Colon (tissue), 2 donors: ENCODE measurements around the gene JCHAIN.

Source experiments
- FAIRE-seq: peaks from 2 replicates; lab custom pipeline; 2012; peaks lifted over from hg19 to GRCh38; lab: Jason Lieb, UNC
- donor health status: control.
- donor health status: control.

Gene JCHAIN

DNA sequence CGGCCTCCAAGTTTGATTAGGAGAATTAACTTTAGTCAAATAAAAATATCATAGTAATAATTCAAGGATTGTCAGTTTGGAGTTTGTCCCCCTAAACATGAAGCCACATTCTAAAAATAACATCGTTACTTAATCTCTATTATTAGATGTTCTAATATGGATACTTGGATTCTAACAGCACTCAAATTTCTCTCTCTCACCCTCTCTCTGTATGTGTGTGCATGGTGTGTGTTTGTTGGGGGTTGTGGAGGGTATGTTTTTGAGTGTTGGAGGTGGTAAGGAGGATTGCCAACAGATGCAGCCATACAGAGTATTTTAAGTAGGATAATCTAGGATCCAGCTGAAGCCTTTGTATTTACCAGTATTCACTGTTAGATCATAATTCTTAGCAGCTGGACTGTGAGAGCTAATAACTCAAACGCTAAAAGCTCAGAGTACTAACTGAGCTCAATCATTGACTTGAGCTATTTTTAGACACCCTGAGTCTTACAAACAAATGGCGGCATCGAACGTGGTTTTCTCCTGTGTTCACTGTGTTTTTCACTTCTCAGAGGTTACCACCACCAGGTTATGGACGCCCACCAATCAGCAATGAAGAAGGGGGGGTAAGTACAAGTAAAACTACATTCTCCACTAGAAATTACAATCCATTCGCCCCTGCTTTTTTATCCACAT lies 28.9 kb downstream of the JCHAIN start:
- no peak for FAIRE-seq

DNA sequence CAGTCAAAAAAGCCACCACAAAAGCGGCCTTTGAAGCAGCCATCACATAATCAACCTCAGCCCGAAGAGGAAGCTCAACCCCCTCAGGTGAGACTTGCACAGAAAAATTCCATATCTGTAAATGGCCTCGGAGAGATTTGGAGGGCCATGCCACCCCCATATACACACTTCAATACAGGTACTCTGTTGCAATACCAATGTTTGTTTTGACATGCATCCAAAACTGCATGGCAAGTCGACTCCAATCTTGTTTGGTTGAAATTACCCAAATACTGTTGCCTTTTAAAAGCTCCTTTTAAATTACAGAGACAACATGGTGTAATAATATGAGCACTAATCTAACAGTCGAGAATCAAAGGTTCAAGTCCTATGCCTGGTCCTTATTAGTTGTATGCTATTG lies 31.8 kb downstream of the JCHAIN start:
- FAIRE-seq, result no peak

DNA sequence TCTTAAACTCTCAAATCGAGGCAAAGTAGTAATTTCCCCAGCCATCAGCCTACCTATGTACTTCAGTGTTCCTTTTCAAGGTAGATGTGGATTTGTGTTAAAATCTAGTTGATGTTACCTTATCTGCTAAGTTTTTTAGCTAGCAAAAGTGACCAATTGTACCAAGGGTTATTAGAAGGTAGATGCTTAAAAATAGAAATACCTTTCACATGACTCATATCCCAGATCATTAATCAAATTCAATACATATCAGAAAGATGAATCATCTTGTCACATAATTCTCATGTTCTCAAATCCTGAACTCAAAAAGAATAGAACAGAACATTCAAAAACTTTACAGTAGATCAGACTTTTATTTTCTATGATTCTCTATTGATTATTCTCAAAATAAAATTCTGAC lies 34.3 kb downstream of the JCHAIN start:
- FAIRE-seq, result no peak

DNA sequence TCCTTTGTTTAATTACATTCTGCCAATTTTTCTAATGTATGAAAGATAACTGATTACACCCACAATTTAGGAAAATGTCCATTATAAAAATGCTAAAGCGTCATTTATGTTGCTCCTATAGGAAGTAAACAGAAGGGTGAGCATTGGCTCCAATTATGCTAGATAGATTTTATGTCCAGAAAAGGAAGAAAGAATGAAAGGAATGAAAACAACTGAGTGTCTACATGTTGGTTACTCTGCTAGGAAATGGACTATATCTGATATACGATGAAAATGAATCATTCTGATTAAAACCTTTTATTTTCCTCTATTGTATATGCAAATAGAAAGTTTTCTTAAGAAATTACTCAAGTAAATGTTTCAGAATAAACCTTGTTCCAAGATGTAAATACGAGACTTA lies 36.1 kb downstream of the JCHAIN start:
- no peak for FAIRE-seq

DNA sequence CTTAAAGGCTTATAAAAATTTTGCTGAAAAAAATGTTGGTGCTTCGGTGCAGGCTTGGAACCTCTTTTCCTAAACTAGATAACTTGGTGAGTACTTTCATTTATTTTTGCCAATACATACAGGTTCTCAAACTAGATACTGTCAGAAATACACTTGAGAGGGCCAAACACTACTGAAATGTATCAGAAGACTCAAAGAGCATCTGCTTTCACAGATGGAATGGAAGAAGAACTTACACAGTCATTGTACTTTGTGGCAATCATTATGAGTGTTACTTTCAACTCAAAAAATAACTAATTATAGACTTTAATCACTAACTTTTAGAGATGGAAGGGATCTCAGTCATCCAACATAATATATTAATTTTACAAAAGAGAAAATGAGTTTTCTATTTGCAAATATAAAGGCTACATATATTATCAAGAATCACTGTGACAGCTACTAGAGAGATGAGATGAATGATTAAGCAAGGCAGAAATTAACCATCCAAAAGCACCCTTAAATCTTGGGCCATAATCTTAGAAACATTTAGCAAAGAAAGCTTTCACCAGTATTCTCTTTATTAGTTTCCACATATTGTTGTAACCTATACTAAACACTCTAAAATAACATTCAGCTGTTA lies 36.7 kb downstream of the JCHAIN start:
- FAIRE-seq, result no peak

DNA sequence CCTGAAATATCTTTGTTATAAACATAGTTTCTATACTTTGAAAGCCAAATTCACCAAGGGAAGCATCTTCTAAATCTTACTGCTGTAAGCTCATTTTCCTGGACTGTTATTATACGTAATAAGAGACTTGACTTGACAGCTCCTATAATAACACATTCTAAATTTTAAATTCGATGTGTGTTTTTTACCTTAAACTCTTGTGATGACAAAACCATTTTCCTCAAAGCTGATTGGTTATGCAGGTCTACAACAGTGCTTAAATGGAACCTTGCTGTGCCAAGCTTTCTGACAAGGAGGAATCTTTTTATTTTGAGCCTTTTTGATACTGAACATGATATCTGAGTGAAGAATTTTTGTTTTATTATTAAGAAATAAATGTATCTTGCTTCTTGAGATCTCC lies 37.9 kb downstream of the JCHAIN start, which contains the start of gene ENAM:
Gene ENAM, plus strand, starts transcription at position 301 of the 400 bp plus-strand sequence. CDS start 757 bp downstream, outside the sequence.
- FAIRE-seq, result no peak

DNA sequence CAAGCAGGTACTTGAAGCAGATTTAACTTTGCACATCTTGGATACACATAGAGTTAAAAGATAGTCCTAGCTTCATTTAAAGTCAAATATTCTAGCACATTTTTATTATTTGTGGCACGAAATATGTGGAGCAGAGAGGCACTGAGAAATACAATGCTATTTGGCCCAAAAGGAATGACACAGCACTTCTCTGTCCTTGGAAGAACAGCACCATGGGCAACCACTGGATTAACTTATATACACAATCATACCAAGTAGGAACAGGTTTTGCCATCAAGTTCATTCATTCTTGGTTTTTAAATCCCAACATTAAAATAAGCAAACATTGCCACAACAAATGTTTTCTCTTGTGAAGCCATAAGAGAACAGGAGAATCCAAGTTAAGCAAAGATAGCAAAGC lies 38.7 kb downstream of the JCHAIN start:
- no peak for FAIRE-seq

DNA sequence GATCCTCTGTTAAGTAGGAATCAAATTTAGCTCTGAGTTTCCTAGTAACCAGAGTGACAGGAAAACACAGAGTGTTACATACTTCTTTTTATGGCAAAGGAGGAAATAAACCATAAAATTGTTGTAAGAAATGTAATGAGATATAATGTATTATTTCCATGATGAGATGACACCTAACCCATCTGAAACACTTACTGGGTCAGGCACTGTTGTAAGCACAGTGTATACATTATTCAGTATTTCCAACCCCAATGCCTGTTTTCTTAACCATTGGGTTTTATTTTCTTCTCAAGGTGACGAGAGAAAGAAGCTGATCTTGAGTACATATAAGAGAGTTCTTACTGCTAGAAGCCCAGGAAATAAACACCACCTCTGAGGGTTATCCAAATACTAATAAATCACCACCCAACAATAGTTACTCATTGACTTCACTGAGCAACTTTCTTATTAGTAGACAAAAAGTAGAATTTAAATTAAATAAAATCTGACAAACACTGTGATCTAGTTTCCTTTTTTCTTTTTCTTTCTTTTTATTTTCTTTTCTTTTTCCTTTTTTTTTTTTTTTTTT lies 42.0 kb downstream of the JCHAIN start:
- FAIRE-seq, result no peak

DNA sequence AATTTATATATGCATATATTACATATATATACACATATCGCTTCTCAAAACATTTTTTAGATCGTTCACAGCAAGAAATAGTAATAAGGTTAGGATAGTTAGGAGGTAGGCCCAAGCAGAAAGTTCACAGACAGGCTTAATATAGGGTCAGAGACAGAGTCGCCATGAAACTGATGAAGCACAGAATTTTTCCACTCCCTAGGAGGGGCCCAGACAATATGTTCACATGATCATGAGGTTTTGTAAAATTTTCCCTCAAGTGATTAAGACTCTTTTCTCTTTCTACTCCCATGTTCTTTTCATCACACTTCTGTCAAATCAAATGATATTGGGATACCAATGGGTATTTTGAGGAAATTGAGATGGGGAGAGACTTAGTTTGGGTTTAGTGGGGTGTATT lies 43.0 kb downstream of the JCHAIN start:
- no peak for FAIRE-seq

DNA sequence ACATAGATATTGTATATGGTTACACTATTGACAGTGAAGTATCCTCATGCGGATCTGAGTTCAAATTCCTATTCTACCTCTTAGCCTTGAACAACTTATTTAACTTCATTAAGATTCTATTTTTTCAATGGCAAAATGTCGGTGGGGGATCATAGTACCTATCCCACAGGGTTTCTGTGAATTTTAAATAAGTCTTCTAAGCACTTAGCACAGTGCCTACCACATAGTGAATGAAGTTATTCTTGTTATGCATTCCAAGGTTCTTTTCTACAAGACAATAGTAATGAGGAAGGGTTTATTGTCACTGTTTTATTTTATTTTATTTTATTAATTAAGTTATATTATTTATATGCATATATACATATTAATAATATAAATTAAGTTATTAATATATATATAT lies 46.5 kb downstream of the JCHAIN start:
- FAIRE-seq, result no peak

DNA sequence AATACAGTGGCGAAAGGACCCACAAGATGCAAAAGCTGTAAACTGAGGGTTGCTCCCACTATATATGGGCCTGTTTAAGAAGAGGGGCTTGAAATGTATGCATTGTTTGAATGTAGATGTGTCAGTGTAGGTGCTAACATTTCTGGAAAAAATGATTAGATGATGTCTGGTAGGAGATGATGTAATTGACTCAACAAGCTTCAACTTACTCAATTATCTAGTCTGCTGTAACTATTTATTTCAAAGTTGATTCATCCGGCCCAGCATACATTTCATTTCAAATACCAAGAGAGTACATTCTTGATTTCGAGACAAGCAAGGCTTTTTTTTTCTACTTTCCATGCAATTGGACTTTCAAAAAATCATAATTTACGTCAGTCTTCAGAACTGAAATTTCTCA lies 47.0 kb downstream of the JCHAIN start:
- no peak for FAIRE-seq

DNA sequence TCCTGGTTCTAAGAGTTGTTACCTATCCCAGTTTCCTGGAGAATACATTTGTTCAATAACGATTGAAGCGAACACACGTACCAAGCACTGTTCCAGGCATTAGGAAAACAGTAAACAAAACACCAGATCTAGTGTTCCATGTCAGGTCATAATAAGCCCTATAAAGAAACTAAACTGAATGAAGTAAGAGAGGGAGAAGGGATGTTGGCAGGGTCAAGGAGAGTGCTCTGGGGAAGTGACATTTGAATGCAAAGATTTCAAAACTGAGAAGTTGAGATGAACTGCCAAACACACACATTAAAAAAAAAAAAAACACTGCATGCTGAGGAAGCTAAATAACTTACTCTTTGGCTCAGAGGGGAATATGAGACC lies 52.1 kb downstream of the JCHAIN start:
- FAIRE-seq, result no peak

DNA sequence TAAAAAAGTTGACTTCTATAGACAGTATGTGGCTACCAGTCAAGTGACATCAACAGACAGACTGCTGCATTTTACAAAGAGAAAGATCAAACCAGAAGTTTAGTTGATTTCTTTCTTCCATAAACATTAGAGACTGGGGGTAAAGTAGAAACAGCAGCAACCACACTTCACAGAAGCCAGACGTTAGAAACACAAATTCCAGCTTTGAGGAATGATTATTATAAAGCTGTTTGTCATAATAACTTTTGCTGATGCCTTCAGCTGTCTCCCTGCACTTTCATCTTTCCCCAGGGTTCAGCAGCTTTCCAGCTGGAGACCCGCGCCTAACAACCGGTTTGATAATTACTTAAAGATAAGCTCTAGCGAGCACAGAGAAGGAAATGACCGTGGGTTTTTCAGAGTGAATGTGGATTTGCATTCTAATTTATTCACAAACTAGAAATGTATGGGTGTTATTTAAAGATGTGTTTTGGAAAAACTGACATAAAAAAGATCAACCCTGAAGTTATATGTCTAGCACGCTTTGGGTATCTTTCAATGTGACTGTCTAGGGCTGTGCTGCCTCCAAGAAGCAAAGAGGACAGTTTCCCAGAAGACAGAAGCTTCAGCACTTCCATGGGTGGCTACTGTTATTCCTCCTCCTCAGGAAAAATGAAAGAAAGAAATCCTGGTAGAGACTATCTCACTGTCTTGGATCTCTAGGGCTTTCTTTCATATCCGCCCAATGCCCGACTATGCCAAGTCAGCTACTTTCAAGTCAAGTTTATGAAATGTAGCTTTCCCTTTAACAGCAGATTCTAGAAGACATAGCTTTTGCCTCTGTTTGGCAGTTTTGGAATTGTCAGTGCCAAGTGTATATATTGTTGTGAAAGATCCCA lies 52.8 kb downstream of the JCHAIN start:
- no peak for FAIRE-seq

DNA sequence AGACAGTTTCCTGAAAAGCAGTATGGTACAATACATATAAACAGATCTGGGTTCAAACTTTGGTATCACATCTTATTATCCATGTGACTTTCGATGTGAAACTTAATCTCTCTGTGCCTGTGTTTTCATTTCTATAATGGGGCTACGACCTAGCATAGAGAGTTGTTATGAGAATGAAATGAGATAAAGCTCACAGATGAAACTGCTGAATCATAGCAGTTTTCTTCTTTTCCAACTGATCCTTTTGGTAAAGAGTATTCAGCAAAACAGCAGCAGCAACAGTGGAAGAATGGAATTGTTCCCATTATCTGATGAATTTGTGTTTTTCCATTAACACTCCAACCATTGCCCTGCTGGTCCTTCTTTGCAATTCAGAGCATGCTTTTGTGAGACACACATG lies 58.0 kb downstream of the JCHAIN start:
- FAIRE-seq, result no peak

DNA sequence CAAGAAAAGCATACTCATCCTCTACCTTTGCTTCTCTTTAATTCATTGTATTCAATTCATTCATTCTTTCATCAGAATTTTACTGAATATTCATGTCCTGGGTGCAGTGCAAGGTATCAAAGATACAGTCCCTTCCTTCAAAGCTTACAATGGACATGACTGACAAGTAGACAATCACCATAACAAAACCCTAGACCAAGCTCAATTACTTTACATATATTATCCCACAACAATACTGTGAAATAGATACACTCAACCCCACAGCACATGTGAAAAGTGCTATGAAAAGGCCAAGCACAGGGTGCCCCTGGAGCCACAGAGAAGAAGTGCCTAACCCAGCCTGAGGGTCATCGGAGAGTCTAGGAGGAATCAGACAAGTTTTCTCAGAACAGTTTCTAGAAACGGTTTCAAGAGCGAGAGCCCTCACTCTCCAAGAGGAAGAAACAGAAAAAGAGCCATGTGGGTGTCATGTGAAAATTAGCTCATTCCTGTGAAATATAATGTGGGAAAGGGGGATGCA lies 58.9 kb downstream of the JCHAIN start:
- FAIRE-seq, result no peak

DNA sequence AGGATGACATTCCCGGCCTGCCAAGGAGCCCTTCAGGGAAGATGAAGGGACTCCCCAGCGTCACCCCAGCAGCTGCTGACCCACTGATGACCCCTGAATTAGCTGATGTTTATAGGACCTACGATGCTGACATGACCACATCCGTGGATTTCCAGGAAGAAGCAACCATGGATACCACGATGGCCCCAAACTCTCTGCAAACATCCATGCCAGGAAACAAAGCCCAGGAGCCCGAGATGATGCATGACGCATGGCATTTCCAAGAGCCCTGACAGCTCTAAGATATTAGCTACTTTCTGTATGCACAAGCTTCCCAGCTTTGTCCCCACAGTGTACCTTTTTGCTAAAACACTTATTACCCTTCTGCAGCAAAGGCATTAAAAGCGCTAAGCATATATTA lies 59.8 kb downstream of the JCHAIN start:
- FAIRE-seq, result no peak
